ENCODE results near the gene TPO.

DNA sequence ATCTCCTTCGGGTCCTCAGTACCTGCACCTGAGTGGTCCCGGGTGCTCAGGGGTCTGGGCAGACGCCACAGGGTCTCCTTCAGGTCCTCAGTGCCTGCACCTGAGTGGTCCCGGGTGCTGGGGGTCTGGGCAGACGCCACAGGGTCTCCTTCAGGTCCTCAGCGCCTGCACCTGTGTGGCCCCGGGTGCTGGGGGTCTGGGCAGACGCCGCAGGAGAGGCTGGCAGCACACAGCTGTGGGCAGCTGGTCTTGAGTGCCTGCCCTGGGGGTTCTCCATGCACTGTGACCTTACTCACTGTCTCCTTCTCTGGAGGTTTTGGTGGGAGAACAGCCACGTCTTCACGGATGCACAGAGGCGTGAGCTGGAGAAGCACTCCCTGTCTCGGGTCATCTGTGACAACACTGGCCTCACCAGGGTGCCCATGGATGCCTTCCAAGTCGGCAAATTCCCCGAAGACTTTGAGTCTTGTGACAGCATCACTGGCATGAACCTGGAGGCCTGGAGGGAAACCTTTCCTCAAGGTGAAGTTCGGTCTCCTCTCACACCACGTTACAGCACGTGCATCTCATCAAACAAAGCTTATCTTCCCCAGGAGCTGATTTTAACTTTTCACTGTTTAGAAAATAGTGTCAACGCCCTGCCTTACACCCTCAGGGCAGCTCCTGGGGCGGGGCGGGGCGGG is 82.6 kb downstream of the TPO start:
- no peak for TF ChIP-seq CTCF (IDR thresholded peaks at IDR 0.05)
- no peak for TF ChIP-seq POLR2A (IDR thresholded peaks at IDR 0.05)

All from thyroid gland (tissue), 4 donors.